ENCODE results near the gene ANXA5.

The ANXA5 gene

GRCh38 chr4:121726642-121727268, 30.0 kb upstream of the ANXA5 start:
- FAIRE-seq (peak; percentile 77), DNase-seq (ENCODE audit: insufficient read length, low spot score) (no peak)
- TF ChIP-seq CTCF (IDR thresholded peaks at IDR 0.05; ENCODE audit: insufficient read depth, missing control alignments), result peak; percentile 64

- no peak for TF ChIP-seq CTCF (IDR thresholded peaks at IDR 0.05; ENCODE audit: insufficient read depth, missing control alignments)
- DNase-seq (ENCODE audit: insufficient read length, low spot score), result no peak
- no peak for FAIRE-seq
Observed at GRCh38 chr4:121724671-121725070, 27.9 kb upstream of the ANXA5 start.

- DNase-seq (ENCODE audit: insufficient read length, low spot score), result no peak
- TF ChIP-seq CTCF (IDR thresholded peaks at IDR 0.05; ENCODE audit: insufficient read depth, missing control alignments), result no peak
- FAIRE-seq, result no peak
Observed at GRCh38 chr4:121721700-121722099, 24.9 kb upstream of the ANXA5 start.

GRCh38 chr4:121720109-121720508, 23.3 kb upstream of the ANXA5 start:
- FAIRE-seq, result no peak
- no peak for DNase-seq (ENCODE audit: insufficient read length, low spot score)
- TF ChIP-seq CTCF (IDR thresholded peaks at IDR 0.05; ENCODE audit: insufficient read depth, missing control alignments), result no peak

GRCh38 chr4:121717680-121718237, 21.0 kb upstream of the ANXA5 start:
- no peak for DNase-seq (ENCODE audit: insufficient read length, low spot score)
- TF ChIP-seq CTCF (IDR thresholded peaks at IDR 0.05; ENCODE audit: insufficient read depth, missing control alignments), result no peak
- no peak for FAIRE-seq

GRCh38 chr4:121714548-121714947, 17.8 kb upstream of the ANXA5 start:
- TF ChIP-seq CTCF (IDR thresholded peaks at IDR 0.05; ENCODE audit: insufficient read depth, missing control alignments), result no peak
- FAIRE-seq, result no peak
- DNase-seq (ENCODE audit: insufficient read length, low spot score), result no peak

- FAIRE-seq (no peak), DNase-seq (ENCODE audit: insufficient read length, low spot score) (no peak)
- no peak for TF ChIP-seq CTCF (IDR thresholded peaks at IDR 0.05; ENCODE audit: insufficient read depth, missing control alignments)
Observed at GRCh38 chr4:121712783-121713182, 16.0 kb upstream of the ANXA5 start.

Measured in D721Med (cell line).